Measurements from ENCODE around the gene PDXP. TPM values are rescaled to one million over a fixed set of nuclear protein-coding genes. Genes with fewer than 3 reads are reported as not detected.
A peak's percentile ranks its signal among the peaks of the same experiment; 100 is the strongest.

Gene PDXP
- total RNA-seq, 1 experiment from 2014 or later: 36.9 TPM

DNA sequence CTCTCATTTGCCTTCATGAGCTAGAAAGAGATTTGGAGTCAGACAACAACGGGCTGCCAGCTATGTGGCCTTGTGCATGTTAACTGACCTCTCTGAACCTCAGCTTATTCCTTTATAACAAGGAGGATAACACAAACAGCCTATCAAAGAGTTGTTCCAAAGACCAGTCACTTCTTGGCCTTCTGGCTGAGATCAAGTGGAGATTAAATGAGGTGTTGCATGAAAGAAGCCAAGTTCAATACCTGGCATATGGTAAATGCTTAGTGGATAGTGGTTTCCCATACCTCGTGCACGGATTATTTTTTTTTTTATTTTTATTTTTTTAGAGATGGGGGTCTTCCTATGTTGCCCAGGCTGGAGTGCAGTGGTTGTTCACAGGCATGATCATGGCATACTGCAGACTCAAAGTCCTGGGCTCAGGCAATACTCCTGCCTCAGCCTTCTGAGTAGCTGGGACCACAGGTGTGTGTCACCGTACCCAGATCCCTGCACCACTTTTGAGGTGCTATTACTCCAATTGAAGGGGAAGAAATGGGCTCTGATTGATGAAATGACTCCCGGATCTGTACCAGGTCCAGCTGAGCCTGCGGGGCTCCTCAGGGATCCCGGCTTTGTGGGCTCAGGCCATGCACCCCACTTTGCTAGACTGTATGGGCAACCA, 21.8 kb downstream of the PDXP start:
- H3K4me3 ChIP-seq (ENCODE audit: low read length): no peak overlapping the region
- no peak overlapping the region for H3K27ac ChIP-seq (ENCODE audit: low read length)
- POLR2A ChIA-PET (ENCODE audit: unreplicated experiment): no interaction called here
- no peak for ATAC-seq
- peaks cover 12% of the 10 kb centered on the region for H3K4me1 ChIP-seq (ENCODE audit: insufficient read depth, low read length)
- H2AFZ ChIP-seq (ENCODE audit: low read length): no peak overlapping the region
- H3F3A ChIP-seq (ENCODE audit: low read length, unreplicated experiment): peaks cover 3% of the 10 kb centered on the region
- intact Hi-C loops (cut with micrococcal nuclease): loop anchor here (2.0 to 10.0 kb wide), 2 partner anchors 38 to 124 kb away; partner anchors contain the start of gene GCAT
- no TSS peak for BruUV-seq (replicated peaks)
- H3K9me3 ChIP-seq (ENCODE audit: low read length): no peaks in the 10 kb centered on the region
- H3K79me2 ChIP-seq (ENCODE audit: low read length): peaks cover 25% of the 10 kb centered on the region
- no peak overlapping the region for H3K9ac ChIP-seq (ENCODE audit: low read length)
- no peak overlapping the region for H3K4me2 ChIP-seq (ENCODE audit: low read length)
- no peak for TF ChIP-seq EZH2 (IDR thresholded peaks at IDR 0.05; ENCODE audit: low read length, unreplicated experiment)
- TF ChIP-seq EZH2phosphoT487 (IDR thresholded peaks at IDR 0.05; ENCODE audit: borderline replicate concordance, low read length): no peak
- TF ChIP-seq, protein P1, sequence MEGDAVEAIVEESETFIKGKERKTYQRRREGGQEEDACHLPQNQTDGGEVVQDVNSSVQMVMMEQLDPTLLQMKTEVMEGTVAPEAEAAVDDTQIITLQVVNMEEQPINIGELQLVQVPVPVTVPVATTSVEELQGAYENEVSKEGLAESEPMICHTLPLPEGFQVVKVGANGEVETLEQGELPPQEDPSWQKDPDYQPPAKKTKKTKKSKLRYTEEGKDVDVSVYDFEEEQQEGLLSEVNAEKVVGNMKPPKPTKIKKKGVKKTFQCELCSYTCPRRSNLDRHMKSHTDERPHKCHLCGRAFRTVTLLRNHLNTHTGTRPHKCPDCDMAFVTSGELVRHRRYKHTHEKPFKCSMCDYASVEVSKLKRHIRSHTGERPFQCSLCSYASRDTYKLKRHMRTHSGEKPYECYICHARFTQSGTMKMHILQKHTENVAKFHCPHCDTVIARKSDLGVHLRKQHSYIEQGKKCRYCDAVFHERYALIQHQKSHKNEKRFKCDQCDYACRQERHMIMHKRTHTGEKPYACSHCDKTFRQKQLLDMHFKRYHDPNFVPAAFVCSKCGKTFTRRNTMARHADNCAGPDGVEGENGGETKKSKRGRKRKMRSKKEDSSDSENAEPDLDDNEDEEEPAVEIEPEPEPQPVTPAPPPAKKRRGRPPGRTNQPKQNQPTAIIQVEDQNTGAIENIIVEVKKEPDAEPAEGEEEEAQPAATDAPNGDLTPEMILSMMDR (conservative IDR thresholded peaks at IDR 0.05; ENCODE audit: low read depth, low read length): no peak
- CTCF ChIA-PET: interaction anchor here (1.4 to 2.0 kb wide), 2 partner anchors 19 to 37 kb away, joined by 6 to 15 read pairs; no protein-coding TSS in a partner anchor
- no peaks in the 10 kb centered on the region for H3K27me3 ChIP-seq (ENCODE audit: low read length)
- peaks cover 6% of the 10 kb centered on the region; the same call in 1 of the 2 replicates for H4K20me1 ChIP-seq (ENCODE audit: low read length)
- DNase-seq: no peak
- peaks cover 5% of the 10 kb centered on the region; the same call in 1 of the 2 replicates for H3K36me3 ChIP-seq (ENCODE audit: low read depth, low read length)
- no peaks in the 10 kb centered on the region for H3K9me2 ChIP-seq (replicated peaks; ENCODE audit: low read length)

DNA sequence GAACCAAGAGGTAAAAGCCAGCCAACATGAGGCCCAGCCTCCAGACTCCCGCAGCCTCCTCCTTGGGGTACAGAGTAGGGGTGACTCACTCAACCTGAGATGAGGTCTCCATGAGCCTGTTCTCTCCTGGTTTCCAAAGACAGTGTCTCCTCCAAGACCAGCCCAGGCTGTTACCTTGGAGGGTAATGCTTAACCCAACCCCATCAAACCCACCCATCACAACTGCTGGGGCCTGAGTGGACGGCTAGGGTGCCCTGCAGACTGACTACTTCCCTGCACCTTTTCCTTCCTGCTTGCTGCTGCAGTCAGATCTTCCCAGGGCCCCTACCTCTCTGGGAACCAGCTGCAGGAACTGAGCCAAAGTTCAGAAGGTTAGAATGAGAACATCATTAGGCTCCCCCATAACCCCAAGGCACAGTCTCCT, 22.5 kb downstream of the PDXP start:
- ATAC-seq: peak; percentile 7; the same call in 1 of the 2 replicates
- no peak overlapping the region for H3K27ac ChIP-seq (ENCODE audit: low read length)

More for the DNA sequence above, 22.5 kb downstream of the PDXP start:
- BruUV-seq (replicated peaks): no TSS peak
- Histone ChIP-seq H3K27me3 (ENCODE audit: low read length) (no peaks in the 10 kb centered on the region), H3K4me3 (ENCODE audit: low read length) (no peak overlapping the region), H3K9me3 (ENCODE audit: low read length) (no peaks in the 10 kb centered on the region), H2AFZ (ENCODE audit: low read length) (no peak overlapping the region), H4K20me1 (ENCODE audit: low read length) (peaks cover 6% of the 10 kb centered on the region; the same call in 1 of the 2 replicates), H3K9ac (ENCODE audit: low read length) (no peak overlapping the region), H3K4me2 (ENCODE audit: low read length) (no peak overlapping the region), H3K4me1 (ENCODE audit: insufficient read depth, low read length) (peaks cover 12% of the 10 kb centered on the region), H3K79me2 (ENCODE audit: low read length) (peaks cover 19% of the 10 kb centered on the region), H3K36me3 (ENCODE audit: low read depth, low read length) (peaks cover 5% of the 10 kb centered on the region; the same call in 1 of the 2 replicates), H3F3A (ENCODE audit: low read length, unreplicated experiment) (peaks cover 3% of the 10 kb centered on the region), H3K9me2 (replicated peaks; ENCODE audit: low read length) (no peaks in the 10 kb centered on the region)
- POLR2A ChIA-PET (ENCODE audit: unreplicated experiment): no interaction called here
- intact Hi-C loops (cut with micrococcal nuclease): loop anchor here (2.0 to 10.0 kb wide), 2 partner anchors 38 to 124 kb away; partner anchors contain the start of gene GCAT
- TF ChIP-seq EZH2phosphoT487 (IDR thresholded peaks at IDR 0.05; ENCODE audit: borderline replicate concordance, low read length) (no peak), EZH2 (IDR thresholded peaks at IDR 0.05; ENCODE audit: low read length, unreplicated experiment) (no peak)
- TF ChIP-seq, protein P1 (conservative IDR thresholded peaks at IDR 0.05; ENCODE audit: low read depth, low read length): no peak
- DNase-seq: peak; percentile 7
- CTCF ChIA-PET: interaction anchor here (0.6 to 2.0 kb wide), 3 partner anchors 20 to 38 kb away, joined by 3 to 15 read pairs (median 6); partner anchors contain the start of gene PDXP

All from PC-3 (cell line).